GM10266 (cell line): Measurements from ENCODE around the gene ASTN2.

Source experiments
- DNase-seq: peaks from one replicate; pipeline ENCODE4 v3.0.0; 2012; ENCODE audit errors: extremely low spot score
- TF ChIP-seq, protein P1 (sequence below): IDR thresholded peaks from 2 replicates; pipeline ENCODE4 v1.5.1; 2012; ENCODE audit warnings: mild to moderate bottlenecking, low read depth; ENCODE audit not compliant: control insufficient read depth, insufficient read depth; ENCODE audit errors: missing control alignments

ASTN2 gene

GRCh38 chr9:116425244-116425643, 989.6 kb downstream of the ASTN2 start:
- DNase-seq = no peak
- TF ChIP-seq, protein P1, sequence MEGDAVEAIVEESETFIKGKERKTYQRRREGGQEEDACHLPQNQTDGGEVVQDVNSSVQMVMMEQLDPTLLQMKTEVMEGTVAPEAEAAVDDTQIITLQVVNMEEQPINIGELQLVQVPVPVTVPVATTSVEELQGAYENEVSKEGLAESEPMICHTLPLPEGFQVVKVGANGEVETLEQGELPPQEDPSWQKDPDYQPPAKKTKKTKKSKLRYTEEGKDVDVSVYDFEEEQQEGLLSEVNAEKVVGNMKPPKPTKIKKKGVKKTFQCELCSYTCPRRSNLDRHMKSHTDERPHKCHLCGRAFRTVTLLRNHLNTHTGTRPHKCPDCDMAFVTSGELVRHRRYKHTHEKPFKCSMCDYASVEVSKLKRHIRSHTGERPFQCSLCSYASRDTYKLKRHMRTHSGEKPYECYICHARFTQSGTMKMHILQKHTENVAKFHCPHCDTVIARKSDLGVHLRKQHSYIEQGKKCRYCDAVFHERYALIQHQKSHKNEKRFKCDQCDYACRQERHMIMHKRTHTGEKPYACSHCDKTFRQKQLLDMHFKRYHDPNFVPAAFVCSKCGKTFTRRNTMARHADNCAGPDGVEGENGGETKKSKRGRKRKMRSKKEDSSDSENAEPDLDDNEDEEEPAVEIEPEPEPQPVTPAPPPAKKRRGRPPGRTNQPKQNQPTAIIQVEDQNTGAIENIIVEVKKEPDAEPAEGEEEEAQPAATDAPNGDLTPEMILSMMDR = no peak

DNA sequence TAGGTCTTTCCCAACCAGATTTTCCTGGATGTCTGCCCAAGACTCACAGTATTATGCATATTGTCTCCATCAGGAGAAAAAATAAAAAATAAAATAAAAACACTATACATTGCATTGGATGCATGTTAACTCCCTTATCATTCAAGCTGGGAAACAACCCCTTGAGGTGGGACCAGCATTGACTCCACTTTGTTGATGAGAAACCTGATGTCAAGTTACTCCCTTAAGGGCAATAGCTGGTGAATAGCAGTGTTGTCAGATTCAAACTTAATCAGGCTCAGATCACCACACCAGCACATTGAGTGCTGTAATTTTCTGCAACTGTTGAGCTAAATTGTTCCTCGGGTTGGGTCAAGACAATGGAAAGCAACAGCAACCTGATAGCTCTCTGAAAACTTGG, 991.7 kb downstream of the ASTN2 start:
- TF ChIP-seq, protein P1 = no peak
- no peak for DNase-seq

- no peak for DNase-seq
- TF ChIP-seq, protein P1 = no peak
Observed at GRCh38 chr9:116422119-116422979, 992.5 kb downstream of the ASTN2 start.

- TF ChIP-seq, protein P1 = no peak
- DNase-seq = no peak
Observed at GRCh38 chr9:116420993-116421538, 993.8 kb downstream of the ASTN2 start.

GRCh38 chr9:116419181-116419580, 995.7 kb downstream of the ASTN2 start:
- TF ChIP-seq, protein P1 = no peak
- no peak for DNase-seq

- TF ChIP-seq, protein P1 = no peak
- DNase-seq = no peak
Observed at GRCh38 chr9:116417464-116417863, 997.4 kb downstream of the ASTN2 start.

- TF ChIP-seq, protein P1 = no peak
- no peak for DNase-seq
Observed at GRCh38 chr9:116416421-116416820, 998.4 kb downstream of the ASTN2 start.
